Chondrocyte (in vitro differentiated cells): ENCODE measurements around the gene EPHX1. TPM values are rescaled to one million over a fixed set of nuclear protein-coding genes. Genes with fewer than 3 reads are reported as not detected.

Experiments used
- DNase-seq: peaks from one replicate; pipeline ENCODE4 v3.0.0; 2021; ENCODE audit warnings: mixed read lengths, low spot score
- H3K27ac Mint-ChIP-seq: one replicate; pipeline ENCODE4 v1.8.0; 2021; ENCODE audit warnings: mild to moderate bottlenecking, moderate library complexity, mixed read lengths; ENCODE audit not compliant: unreplicated experiment
- H3K27me3 Mint-ChIP-seq: 2 replicates; pipeline ENCODE4 v1.8.0; 2021; ENCODE audit warnings: low read depth, mixed read lengths
- H3K36me3 Mint-ChIP-seq: 2 replicates; pipeline ENCODE4 v1.8.0; 2021; ENCODE audit warnings: low read depth, mixed read lengths
- H3K4me1 Mint-ChIP-seq: 2 replicates; pipeline ENCODE4 v1.8.0; 2021; ENCODE audit warnings: low read depth, mild to moderate bottlenecking, mixed read lengths
- H3K4me3 Mint-ChIP-seq: one replicate; pipeline ENCODE4 v1.8.0; 2021; ENCODE audit warnings: mild to moderate bottlenecking, moderate library complexity, mixed read lengths; ENCODE audit not compliant: unreplicated experiment
- H3K9me3 Mint-ChIP-seq: 2 replicates; pipeline ENCODE4 v1.8.0; 2021; ENCODE audit warnings: low read depth, mixed read lengths
- total RNA-seq: library from RNA; stranded (reverse); gene quantifications from 3 replicates; pipeline ENCODE4 v1.2.1, GENCODE V29; 2021
- TF ChIP-seq, protein P1 (sequence below): fragments of 200-600 bp; sonication (generic); IDR thresholded peaks from 2 replicates; pipeline ENCODE4 v1.5.0; 2021; ENCODE audit warnings: antibody characterized with exemption, mild to moderate bottlenecking, moderate library complexity

Gene EPHX1
- total RNA-seq, 1 donor from 2014 or later: 69.1 TPM

- TF ChIP-seq, protein P1, sequence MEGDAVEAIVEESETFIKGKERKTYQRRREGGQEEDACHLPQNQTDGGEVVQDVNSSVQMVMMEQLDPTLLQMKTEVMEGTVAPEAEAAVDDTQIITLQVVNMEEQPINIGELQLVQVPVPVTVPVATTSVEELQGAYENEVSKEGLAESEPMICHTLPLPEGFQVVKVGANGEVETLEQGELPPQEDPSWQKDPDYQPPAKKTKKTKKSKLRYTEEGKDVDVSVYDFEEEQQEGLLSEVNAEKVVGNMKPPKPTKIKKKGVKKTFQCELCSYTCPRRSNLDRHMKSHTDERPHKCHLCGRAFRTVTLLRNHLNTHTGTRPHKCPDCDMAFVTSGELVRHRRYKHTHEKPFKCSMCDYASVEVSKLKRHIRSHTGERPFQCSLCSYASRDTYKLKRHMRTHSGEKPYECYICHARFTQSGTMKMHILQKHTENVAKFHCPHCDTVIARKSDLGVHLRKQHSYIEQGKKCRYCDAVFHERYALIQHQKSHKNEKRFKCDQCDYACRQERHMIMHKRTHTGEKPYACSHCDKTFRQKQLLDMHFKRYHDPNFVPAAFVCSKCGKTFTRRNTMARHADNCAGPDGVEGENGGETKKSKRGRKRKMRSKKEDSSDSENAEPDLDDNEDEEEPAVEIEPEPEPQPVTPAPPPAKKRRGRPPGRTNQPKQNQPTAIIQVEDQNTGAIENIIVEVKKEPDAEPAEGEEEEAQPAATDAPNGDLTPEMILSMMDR: no peak
- Mint-ChIP-seq H3K27ac (peak overlapping the region; percentile 95), H3K9me3 (no peaks in the 10 kb centered on the region), H3K4me1 (peaks cover 63% of the 10 kb centered on the region), H3K27me3 (no peaks in the 10 kb centered on the region), H3K36me3 (no peaks in the 10 kb centered on the region), H3K4me3 (peak overlapping the region; percentile 31)
- no peak for DNase-seq
Measured at GRCh38 chr1:225763716-225764548, 46.0 kb upstream of the EPHX1 start.

DNA sequence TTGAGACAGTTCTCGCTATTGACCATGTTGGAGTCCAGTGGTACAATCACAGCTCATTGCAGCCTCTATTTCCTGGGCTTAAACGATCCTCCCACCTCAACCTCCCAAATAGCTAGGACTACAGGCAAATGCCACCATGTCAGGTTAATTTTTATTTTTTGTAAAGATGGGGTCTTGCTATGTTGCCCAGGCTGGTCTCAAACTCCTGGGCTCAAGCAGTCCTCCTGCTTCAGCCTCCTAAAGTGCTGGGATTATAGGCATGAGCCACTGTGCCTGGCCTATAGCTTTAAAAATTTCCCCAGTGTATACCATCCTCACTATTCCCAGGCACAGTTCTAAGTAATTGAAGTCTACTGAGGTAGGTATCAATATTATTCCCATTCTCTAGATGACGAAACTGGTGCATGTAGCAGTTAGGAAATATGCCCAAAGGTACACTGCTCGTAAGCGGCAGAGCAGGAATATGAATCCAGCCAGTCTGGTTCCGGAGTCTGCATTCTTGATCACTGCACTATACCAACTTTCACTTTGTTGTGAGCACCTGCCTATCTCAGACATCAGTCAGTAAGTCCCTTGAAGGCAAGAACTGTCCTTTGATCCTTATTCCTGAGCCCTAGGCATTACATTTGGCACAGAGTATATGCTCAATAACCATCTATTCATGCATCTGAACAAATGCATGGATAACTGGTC, 43.8 kb upstream of the EPHX1 start:
- Mint-ChIP-seq H3K4me1 (peaks cover 68% of the 10 kb centered on the region), H3K4me3 (no peak overlapping the region), H3K36me3 (no peaks in the 10 kb centered on the region), H3K27ac (peak overlapping the region; percentile 32), H3K9me3 (no peaks in the 10 kb centered on the region), H3K27me3 (no peaks in the 10 kb centered on the region)
- no peak for DNase-seq
- TF ChIP-seq, protein P1: no peak

GRCh38 chr1:225766967-225767633, 42.8 kb upstream of the EPHX1 start:
- no peaks in the 10 kb centered on the region for H3K27me3 Mint-ChIP-seq
- peaks cover 66% of the 10 kb centered on the region for H3K4me1 Mint-ChIP-seq
- peak overlapping the region; percentile 89 for H3K27ac Mint-ChIP-seq
- H3K4me3 Mint-ChIP-seq: no peak overlapping the region
- no peak for DNase-seq
- no peaks in the 10 kb centered on the region for H3K36me3 Mint-ChIP-seq
- H3K9me3 Mint-ChIP-seq: no peaks in the 10 kb centered on the region
- TF ChIP-seq, protein P1: no peak

DNA sequence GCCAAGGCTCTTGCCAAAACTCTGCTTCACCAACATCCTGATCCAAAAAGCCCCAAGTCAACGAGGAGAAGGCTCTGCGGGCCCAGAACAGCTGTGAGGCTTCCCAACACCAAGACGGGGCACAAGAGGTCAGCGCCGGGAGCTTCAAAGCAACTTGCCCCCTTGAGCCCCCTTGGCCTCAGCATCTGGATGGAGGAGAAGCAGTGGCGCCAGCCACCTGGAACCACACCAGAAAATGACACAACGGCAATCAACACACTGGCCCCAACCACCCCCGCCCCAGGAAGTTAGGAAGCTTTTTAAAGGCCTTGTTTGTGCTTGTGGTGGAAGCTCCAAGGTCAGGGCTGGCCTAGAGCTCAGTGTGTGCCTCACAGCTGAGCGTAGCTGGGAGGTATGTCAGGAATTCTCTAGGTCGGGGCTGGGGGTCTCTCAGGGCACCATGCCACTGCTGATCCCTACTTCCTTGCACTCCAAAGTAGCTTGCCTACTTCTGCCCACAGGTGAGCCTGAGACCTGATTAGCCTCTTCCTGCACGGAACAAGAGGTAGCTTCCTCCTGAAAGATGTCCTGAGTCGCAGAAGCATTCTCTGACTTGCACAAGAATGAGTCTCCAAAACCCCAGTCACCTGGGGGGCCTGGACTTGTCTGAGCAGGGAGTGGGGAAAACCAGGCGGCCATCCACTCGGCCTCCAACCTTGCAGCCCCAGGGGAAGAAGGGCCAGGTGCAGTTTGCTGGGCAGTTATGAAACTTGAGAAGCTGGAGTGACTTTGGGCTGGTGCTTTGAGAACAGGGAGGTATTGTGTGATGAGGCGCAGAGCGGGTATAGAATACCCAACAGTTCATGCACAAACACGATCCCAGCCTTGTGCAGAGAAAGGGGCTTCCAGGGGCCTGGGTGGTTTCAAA, 42.0 kb upstream of the EPHX1 start:
- Mint-ChIP-seq H3K36me3 (no peaks in the 10 kb centered on the region), H3K4me3 (no peak overlapping the region), H3K27ac (peak overlapping the region; percentile 89), H3K4me1 (peaks cover 66% of the 10 kb centered on the region), H3K9me3 (no peaks in the 10 kb centered on the region), H3K27me3 (no peaks in the 10 kb centered on the region)
- TF ChIP-seq, protein P1: no peak
- DNase-seq: no peak
